Head of caudate nucleus (tissue), 42 donors: Measurements from ENCODE around the gene NAIP.
"Not testable (repeated sequence)": the region's sequence is repeated elsewhere in the genome, so short reads cannot be mapped to it uniquely, and the experiment has no call there.

ENCODE experiments used
- DNase-seq, 42 donors: peaks; one replicate each; pipeline versions ENCODE4 v3.0.0 to v3.0.0-alpha.2; 2020 to 2021; ENCODE audit warnings: mixed read lengths in 7 of 42
- intact Hi-C: fragments of 100-400 bp; cut with DNase I; formaldehyde crosslinking; loops from one replicate; pipeline ENCODE4 v1.15.0; 2022

NAIP gene

GRCh38 chr5:71025289-71025953 is at the start of gene NAIP:
NAIP (minus strand) TSS chr5:71025339; CDS start chr5:71012915, 12,424 bp downstream.
- intact Hi-C loops, DNase-seq: not testable (repeated sequence)

DNA sequence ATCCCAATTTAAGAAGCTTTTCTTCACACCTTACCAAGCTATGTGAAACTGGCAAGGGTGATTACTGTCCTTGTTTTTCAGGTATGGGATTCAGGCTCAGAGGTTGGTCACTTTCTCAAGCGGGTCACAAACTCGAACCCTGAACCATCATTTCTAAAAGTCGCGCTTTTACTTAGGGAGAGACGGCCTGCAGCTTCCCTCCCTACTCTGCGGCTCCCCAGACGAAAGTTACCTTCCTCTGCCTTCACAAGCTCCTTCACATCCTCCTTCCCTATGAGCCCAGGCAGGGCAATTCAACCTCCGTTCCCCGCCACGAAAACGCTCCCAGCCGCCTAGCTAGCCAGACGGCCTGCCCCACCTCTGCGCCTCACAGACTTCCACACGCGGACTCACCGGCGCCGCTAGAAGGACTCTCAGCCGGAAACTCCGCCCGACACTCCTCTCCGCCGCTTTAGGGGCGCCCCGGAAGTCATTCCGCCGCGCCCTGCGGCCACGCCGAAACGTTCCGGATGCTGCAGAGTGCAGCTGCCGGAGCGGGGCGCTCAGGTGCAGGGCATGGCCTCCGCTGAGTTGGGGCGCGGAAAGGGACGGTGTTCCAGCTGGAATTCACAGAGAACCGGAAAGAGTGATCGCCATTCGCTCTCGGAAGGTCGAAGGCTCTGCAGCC is 42.3 kb upstream of the NAIP start, which contains the start of gene GTF2H2:
GTF2H2 (minus strand) TSS at position 415 of the 667 bp plus-strand sequence. CDS start 4,913 bp downstream, outside the sequence.
- DNase-seq, intact Hi-C loops: not testable (repeated sequence)

DNA sequence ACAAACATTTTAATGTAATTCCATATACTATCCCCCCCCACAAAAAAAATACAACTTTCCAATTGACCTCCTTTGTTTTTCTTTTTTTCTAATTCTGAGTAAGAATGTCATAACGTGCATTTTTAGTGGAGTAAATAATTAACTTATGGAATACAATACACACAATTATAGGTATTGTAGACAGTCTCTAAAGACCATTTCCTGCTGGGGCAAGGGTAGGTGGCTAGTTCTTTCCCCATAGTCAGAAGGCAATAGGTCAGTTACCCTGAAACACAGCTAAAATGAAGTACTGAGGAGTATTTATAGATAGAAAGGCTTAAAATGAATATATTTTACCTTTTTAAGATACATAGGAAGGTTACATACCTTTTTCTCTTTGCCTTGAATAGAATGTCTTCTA is 36.2 kb upstream of the NAIP start:
- intact Hi-C loops, DNase-seq: not testable (repeated sequence)

- DNase-seq, intact Hi-C loops: not testable (repeated sequence)
These were observed 34.3 kb upstream of the NAIP start for GRCh38 chr5:71059426-71059825.

DNA sequence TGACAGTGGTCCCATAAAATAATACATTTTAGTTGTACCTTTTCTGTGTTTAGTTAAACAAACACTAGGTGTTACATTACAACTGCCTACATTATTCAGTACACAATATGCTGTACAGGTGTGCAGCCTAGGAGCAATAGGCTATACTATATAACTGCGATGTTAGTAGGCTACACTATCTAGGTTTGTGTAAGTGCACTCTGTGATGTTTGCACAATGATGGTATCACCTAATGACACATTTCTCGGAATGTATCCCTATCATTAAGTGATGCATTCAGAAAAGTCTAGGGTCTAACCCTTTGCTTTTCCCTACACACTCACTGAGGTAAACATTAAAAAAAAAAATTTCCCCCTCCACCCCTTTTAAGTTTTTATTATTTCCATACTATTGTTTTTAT is 19.7 kb upstream of the NAIP start:
- DNase-seq = not testable (repeated sequence)

DNA sequence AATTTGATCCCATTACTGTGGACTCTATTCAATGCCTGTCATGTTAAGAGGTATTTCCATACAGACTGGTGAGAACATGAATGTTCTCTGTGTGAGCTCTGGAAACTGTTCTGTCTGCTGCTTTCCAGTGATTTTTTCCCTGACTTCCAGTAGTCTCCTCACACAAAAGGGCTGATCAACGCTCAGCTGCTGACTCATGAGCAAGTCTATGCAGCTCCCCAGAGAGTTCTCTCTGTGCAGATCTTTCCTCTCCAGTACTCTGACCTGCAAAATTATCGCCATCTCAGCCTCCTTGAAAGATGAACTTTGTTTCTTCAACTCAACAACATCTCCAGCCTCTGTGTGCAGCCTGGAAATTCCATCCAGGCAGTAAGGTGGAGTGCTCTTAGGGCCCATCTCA is 19.0 kb upstream of the NAIP start:
- DNase-seq, intact Hi-C loops: not testable (repeated sequence)

More for the DNA sequence above, 19.7 kb upstream of the NAIP start:
- intact Hi-C loops = not testable (repeated sequence)

DNA sequence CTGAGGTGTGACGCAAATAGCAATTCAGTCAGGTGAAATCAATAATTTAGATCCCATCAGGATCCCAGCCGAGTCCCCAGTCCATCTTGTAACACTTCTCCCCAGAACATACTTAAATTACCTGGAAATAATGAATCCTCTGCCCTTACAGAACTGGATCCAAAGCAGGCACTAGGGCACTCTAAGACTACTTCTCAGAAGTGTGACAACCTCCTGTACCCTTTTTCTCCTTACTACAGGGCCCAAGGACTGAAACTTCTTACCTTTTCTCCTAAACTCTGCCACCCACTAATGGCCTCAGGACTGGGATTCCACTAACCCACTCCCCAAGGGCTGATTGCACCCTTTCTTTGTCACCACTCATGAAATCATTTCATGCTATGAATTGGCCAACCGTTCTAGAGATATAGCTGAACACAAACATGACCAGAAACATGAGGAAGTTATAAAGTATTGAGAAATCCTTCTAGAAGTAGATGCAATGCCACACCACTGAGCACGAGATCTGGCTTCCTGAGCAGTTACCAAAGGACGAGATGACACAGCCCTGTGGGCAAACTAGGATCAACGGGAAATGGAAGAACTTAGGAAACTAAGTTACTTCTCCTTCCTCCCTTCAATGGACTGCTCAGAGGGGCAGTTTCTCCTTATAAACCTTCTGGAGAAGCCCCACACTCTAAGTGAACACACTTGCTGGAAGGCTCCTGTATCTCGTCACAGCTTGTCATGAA is 6.1 kb upstream of the NAIP start:
- DNase-seq, intact Hi-C loops: not testable (repeated sequence)

- intact Hi-C loops, DNase-seq: not testable (repeated sequence)
These were observed 4.5 kb downstream of the NAIP start for GRCh38 chr5:71020643-71021042.

DNA sequence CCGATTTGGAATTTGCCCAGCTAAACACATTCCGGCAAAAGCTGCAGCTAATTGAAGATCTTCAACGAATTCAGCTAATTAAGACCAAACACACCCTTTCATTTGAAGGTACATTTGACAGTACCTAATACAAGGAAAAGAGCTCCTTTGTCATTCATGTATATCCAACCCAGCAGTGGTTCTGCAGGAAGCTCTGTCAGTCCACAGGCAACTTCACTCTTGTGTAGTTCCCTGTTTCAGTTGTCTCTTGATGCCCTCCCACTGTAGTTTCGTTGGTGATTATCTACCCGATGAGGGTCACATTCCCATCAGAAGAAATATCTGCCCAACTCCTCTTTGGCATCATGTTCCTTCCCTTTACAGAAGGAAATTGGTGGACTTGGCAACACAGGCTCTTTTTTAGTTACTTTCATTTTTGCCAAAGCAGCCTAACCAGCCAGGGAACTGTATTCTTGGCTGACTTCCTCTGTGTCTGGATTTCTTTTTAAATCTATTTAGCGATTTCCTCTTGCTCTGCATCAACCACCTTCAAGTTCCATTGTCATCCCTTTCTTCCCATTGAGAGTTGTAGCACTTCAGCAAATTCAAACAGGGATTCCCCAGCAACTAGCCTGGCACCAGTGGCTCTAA is 6.6 kb downstream of the NAIP start:
- intact Hi-C loops, DNase-seq: not testable (repeated sequence)

- intact Hi-C loops = no loop called here
- no peak for DNase-seq
These were observed 11.0 kb downstream of the NAIP start for GRCh38 chr5:71014176-71014575.

- no peak for DNase-seq
- intact Hi-C loops = no loop called here
These were observed 11.6 kb downstream of the NAIP start for GRCh38 chr5:71013575-71013974.

- no peak for DNase-seq
- intact Hi-C loops = no loop called here
These were observed 13.8 kb downstream of the NAIP start for GRCh38 chr5:71011194-71011792.

GRCh38 chr5:71006983-71007382 is 18.2 kb downstream of the NAIP start:
- peak in 1 of 42 donors; percentile 2 for DNase-seq
- intact Hi-C loops = not testable (repeated sequence)

- intact Hi-C loops, DNase-seq: not testable (repeated sequence)
These were observed 40.3 kb downstream of the NAIP start for GRCh38 chr5:70984882-70985281.

GRCh38 chr5:70967220-70967619 is 57.9 kb downstream of the NAIP start:
- DNase-seq, intact Hi-C loops: not testable (repeated sequence)

DNA sequence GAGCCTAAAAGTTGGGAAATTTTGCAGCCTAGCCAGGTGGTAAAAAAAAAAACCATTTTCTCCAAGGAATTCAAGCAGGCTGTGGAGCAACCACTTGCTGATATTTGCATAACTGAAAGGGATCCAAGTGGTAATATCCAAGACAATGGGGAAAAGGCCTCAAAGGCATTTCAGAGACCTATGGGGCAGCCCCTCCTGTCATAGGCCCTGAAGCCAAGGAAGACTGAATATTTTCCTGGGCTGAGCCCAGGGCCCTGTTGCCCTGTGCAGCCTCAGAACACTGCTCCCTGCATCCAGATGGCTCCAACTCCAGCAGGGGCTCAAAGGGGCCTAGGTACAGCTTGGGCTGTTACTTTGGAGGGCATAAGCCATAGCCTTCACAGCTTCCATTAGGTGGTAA is 60.6 kb downstream of the NAIP start:
- intact Hi-C loops, DNase-seq: not testable (repeated sequence)

DNA sequence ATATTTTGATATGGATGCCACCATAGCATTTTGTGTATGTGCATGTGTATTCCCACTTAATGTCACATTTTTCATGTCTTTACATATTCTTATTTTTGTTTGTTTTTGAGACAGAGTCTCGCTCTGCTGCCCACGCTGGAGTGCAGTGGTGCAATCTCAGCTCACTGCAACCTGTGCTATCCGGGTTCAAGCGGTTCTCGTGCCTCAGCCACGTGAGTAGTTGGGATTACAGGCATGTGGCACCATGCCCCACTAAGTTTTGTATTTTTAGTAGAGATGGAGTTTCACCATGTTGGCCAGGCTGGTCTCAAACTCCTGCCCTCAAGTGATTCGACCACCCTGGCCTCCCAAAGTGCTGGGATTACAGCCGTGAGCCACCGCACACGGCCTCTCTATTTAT is 72.1 kb downstream of the NAIP start:
- DNase-seq, intact Hi-C loops: not testable (repeated sequence)

DNA sequence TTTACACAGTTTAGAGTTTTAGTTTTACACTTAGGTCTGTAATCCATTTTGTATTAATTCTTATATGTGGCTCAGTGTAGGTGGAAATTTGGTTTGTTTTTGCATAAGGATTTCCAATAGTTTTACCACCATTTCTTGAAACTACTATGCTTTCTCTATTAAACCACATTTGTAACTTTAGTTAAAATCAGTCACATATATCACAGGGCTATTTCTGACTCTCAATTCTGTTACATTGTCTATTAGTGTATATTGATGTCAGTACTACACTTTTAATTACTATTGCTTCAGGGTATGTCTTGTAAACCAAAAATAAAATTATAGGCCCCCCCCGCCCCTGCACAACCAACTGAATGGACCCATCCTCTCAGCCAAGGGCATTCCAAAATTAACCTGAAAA is 92.6 kb downstream of the NAIP start:
- intact Hi-C loops, DNase-seq: not testable (repeated sequence)
